ENCODE measurements around the gene GTF3C2. TPM values are rescaled to one million over a fixed set of nuclear protein-coding genes. Genes with fewer than 3 reads are reported as not detected.
"Not testable (repeated sequence)": the region's sequence is repeated elsewhere in the genome, so short reads cannot be mapped to it uniquely, and the experiment has no call there.

GTF3C2 gene
- total and polyA plus RNA-seq, 10 of the 15 experiments (the other 5 are each of a cell fraction or from before 2014, with no cell fraction given): 45.9 to 105 (median 80.3) TPM

- 77% methylated on average over 8 of the region's 8 CpGs for WGBS (ENCODE audit: insufficient coverage, insufficient replicate concordance, low lambda C conversion rate, missing lambda C conversion rate)
- no peak overlapping the region for H3K27ac ChIP-seq (ENCODE audit: control insufficient read depth, insufficient read depth)
- DNase-seq (ENCODE audit: low read depth, low spot score): no peak
- H3K4me3 ChIP-seq: no peak overlapping the region
- in situ Hi-C loops (cut with MboI): no loop called here
- H4K20me1 ChIP-seq (ENCODE audit: control insufficient read depth, insufficient read depth): no peaks in the 10 kb centered on the region
- peaks cover 6% of the 10 kb centered on the region for H3K4me1 ChIP-seq (ENCODE audit: control insufficient read depth, insufficient read depth, low read length)
- CTCF ChIA-PET: interaction anchor here (1.3 to 5.7 kb wide), 2 partner anchors 18 to 28 kb away, joined by 4 to 49 read pairs; no protein-coding TSS in a partner anchor
- no peaks in the 10 kb centered on the region for H3K9me3 ChIP-seq (replicated peaks; ENCODE audit: control insufficient read depth, insufficient read depth, low read length)
- BruUV-seq (replicated peaks): no TSS peak
- no peak overlapping the region for H2AFZ ChIP-seq (ENCODE audit: control insufficient read depth, low read depth, low read length)
- H3K27me3 ChIP-seq (replicated peaks in 1 of 2; ENCODE audit: control insufficient read depth in 2 of 2, insufficient read depth in 2 of 2, low read length in 1 of 2): no peaks in the 10 kb centered on the region
- 0 out of 6 replicates have a peak, but pooled peaks of 1 of the 3 experiments have one; percentile 3 for TF ChIP-seq CTCF (IDR thresholded peaks at IDR 0.05 in 2 of 3, conservative IDR thresholded peaks at IDR 0.05 in 1 of 3; ENCODE audit: control insufficient read depth in 2 of 3, extremely low read depth in 1 of 3, insufficient read depth in 1 of 3, low read depth in 3 of 3, low read length in 3 of 3)
- no peak for TF ChIP-seq TAF1 (IDR thresholded peaks at IDR 0.05; ENCODE audit: borderline replicate concordance, low read depth, low read length)
- TF ChIP-seq POLR2A (IDR thresholded peaks at IDR 0.05; ENCODE audit: low read depth, low read length): 0 out of 2 replicates have a peak, but pooled peaks have one; percentile 28
- RAD21 ChIA-PET (ENCODE audit: unreplicated experiment): interaction anchor here (1.5 kb wide), 1 partner anchor 18 kb away, joined by 6 read pairs; no protein-coding TSS in a partner anchor
- H3K4me2 ChIP-seq (ENCODE audit: control insufficient read depth, insufficient read depth): peak overlapping the region; percentile 95
- SMC1A ChIA-PET (ENCODE audit: uncharacterized antibody, unreplicated experiment): interaction anchor here (1.0 to 3.1 kb wide), 2 partner anchors 18 to 110 kb away, joined by 3 to 17 read pairs; no protein-coding TSS in a partner anchor
- no peak for ATAC-seq
- H3K36me3 ChIP-seq (ENCODE audit: control insufficient read depth in 2 of 2, insufficient read depth in 2 of 2, low read length in 1 of 2): peaks cover 0 to 3% of the 10 kb centered on the region in 2 experiments; a peak in 2 of 4 replicates
- no peak for FAIRE-seq
- H3K9ac ChIP-seq (ENCODE audit: control insufficient read depth, insufficient read depth, low read length): no peak overlapping the region
- intact Hi-C loops (cut with micrococcal nuclease; ENCODE audit: unreplicated experiment): no loop called here
- POLR2A ChIA-PET: no interaction called here
- H3K79me2 ChIP-seq (ENCODE audit: control insufficient read depth, insufficient read depth, low read length): peaks cover 27% of the 10 kb centered on the region
These were observed 35.5 kb downstream of the GTF3C2 start for GRCh38 chr2:27320958-27321543.

GRCh38 chr2:27319839-27320238, 36.7 kb downstream of the GTF3C2 start:
- SMC1A ChIA-PET (ENCODE audit: uncharacterized antibody, unreplicated experiment); RAD21 ChIA-PET (ENCODE audit: unreplicated experiment); H3K4me2 ChIP-seq (ENCODE audit: control insufficient read depth, insufficient read depth); ATAC-seq; H3K36me3 ChIP-seq (ENCODE audit: control insufficient read depth in 2 of 2, insufficient read depth in 2 of 2, low read length in 1 of 2); DNase-seq (ENCODE audit: low read depth, low spot score); H3K9ac ChIP-seq (ENCODE audit: control insufficient read depth, insufficient read depth, low read length); FAIRE-seq; H4K20me1 ChIP-seq (ENCODE audit: control insufficient read depth, insufficient read depth); H3K4me1 ChIP-seq (ENCODE audit: control insufficient read depth, insufficient read depth, low read length); BruUV-seq (replicated peaks); H3K4me3 ChIP-seq; H3K27ac ChIP-seq (ENCODE audit: control insufficient read depth, insufficient read depth); H3K9me3 ChIP-seq (replicated peaks; ENCODE audit: control insufficient read depth, insufficient read depth, low read length); H3K27me3 ChIP-seq (replicated peaks in 1 of 2; ENCODE audit: control insufficient read depth in 2 of 2, insufficient read depth in 2 of 2, low read length in 1 of 2); H2AFZ ChIP-seq (ENCODE audit: control insufficient read depth, low read depth, low read length); in situ Hi-C loops (cut with MboI); intact Hi-C loops (cut with micrococcal nuclease; ENCODE audit: unreplicated experiment): not testable (repeated sequence)
- peaks cover 27% of the 10 kb centered on the region for H3K79me2 ChIP-seq (ENCODE audit: control insufficient read depth, insufficient read depth, low read length)
- POLR2A ChIA-PET: interaction anchor here (0.6 to 0.7 kb wide), 2 partner anchors 49 to 232 kb away, joined by 4 to 5 read pairs; no protein-coding TSS in a partner anchor
- WGBS (ENCODE audit: insufficient coverage, insufficient replicate concordance, low lambda C conversion rate, missing lambda C conversion rate): 99% methylated on average over 14 of the region's 15 CpGs
- CTCF ChIA-PET: interaction anchor here (1.0 to 5.7 kb wide), 2 partner anchors 17 to 364 kb away, joined by 3 to 49 read pairs; no protein-coding TSS in a partner anchor

Measured in GM12878 (cell line).